ENCODE data around the gene SAP30BP.

DNA sequence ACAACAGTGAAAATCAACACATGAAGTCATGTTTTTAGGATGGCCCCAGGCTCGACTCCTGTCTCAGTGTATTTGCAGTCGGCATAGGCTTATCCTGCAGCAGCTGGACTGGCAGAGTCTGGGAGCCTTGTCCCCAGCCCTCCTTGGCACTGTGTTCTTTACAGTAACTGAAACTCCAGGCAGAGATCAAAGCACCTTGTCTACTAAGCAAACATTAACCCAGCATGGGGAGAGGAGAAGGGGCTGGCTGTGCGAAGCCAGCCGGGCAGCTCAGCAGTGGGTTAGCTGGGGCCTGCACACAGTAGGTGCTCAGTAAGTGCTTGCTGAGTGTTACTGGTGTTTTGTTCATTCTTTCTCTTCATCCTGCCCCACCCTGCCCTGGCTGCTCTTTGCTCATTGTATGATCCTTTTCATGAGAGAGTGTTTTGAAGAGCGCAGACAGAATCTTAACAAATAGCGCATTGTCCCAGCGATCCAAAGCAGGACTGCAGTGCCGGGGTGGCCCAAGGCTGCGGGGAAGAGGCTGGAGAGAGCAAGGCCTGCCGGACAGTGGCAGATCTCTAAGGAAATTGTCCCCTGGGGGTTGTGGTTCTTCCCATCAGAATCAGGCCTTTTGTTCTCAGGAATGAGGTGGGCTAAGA lies 30.6 kb downstream of the SAP30BP start:
- TF ChIP-seq EZH2 (IDR thresholded peaks at IDR 0.05; ENCODE audit: low read length): no peak
- TF ChIP-seq, protein P1, sequence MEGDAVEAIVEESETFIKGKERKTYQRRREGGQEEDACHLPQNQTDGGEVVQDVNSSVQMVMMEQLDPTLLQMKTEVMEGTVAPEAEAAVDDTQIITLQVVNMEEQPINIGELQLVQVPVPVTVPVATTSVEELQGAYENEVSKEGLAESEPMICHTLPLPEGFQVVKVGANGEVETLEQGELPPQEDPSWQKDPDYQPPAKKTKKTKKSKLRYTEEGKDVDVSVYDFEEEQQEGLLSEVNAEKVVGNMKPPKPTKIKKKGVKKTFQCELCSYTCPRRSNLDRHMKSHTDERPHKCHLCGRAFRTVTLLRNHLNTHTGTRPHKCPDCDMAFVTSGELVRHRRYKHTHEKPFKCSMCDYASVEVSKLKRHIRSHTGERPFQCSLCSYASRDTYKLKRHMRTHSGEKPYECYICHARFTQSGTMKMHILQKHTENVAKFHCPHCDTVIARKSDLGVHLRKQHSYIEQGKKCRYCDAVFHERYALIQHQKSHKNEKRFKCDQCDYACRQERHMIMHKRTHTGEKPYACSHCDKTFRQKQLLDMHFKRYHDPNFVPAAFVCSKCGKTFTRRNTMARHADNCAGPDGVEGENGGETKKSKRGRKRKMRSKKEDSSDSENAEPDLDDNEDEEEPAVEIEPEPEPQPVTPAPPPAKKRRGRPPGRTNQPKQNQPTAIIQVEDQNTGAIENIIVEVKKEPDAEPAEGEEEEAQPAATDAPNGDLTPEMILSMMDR (optimal IDR thresholded peaks at IDR 0.05 in 1 of 3, IDR thresholded peaks at IDR 0.05 in 1 of 3, conservative IDR thresholded peaks at IDR 0.05 in 1 of 3; ENCODE audit: extremely low read depth in 1 of 3, insufficient read depth in 2 of 3, low read length in 3 of 3): no peak

All from keratinocyte (primary cell).